ENCODE measurements around the gene INKA2. TPM values are rescaled to one million over a fixed set of nuclear protein-coding genes. Genes with fewer than 3 reads are reported as not detected.

INKA2 gene
- total RNA-seq, 1 donor: 0.27 TPM

DNA sequence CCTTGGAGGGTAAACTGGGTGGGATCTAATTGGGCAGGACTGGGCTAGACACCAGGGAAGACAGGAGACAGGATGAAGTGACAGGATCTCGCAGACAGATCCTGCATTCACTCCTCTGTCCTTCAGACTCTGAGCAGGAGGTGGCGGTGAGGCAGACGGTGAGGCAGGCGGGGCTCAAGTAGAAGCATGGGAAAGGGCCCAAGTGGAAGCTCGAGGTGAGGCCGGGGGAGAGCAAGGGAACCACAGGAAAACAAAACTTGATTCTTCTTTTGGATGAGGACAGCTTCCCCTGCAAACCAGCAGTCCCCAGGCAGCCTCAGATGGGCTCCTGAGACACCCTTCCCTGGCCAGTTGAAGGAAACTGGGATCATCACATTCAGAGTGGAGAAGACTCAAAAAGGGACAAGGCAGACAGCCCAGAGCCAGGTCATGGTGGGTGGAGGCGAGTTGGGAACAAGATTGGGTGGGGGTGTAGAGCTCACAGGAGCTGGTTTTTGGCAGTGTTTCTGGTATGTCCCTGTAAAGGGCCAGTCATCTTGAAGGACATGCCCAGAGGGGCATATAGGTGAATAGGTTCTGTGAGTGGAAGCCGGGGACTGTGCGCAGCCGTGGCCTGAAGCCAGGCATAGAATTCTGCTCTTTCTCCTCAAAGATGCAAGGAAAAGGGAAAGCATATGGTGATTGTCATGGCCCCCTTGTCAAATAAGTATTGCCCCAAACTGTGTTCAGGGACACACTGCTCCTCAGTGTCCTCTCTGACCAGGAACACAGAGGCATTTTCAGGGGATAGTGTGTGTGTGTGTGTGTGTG lies 18.0 kb downstream of the INKA2 start:
- no peak overlapping the region for H3K4me3 ChIP-seq (ENCODE audit: low read depth, low read length)
- no peak for DNase-seq (ENCODE audit: low read depth)
- TF ChIP-seq, protein P1, sequence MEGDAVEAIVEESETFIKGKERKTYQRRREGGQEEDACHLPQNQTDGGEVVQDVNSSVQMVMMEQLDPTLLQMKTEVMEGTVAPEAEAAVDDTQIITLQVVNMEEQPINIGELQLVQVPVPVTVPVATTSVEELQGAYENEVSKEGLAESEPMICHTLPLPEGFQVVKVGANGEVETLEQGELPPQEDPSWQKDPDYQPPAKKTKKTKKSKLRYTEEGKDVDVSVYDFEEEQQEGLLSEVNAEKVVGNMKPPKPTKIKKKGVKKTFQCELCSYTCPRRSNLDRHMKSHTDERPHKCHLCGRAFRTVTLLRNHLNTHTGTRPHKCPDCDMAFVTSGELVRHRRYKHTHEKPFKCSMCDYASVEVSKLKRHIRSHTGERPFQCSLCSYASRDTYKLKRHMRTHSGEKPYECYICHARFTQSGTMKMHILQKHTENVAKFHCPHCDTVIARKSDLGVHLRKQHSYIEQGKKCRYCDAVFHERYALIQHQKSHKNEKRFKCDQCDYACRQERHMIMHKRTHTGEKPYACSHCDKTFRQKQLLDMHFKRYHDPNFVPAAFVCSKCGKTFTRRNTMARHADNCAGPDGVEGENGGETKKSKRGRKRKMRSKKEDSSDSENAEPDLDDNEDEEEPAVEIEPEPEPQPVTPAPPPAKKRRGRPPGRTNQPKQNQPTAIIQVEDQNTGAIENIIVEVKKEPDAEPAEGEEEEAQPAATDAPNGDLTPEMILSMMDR (IDR thresholded peaks at IDR 0.05; ENCODE audit: insufficient read depth, low read length): no peak

DNA sequence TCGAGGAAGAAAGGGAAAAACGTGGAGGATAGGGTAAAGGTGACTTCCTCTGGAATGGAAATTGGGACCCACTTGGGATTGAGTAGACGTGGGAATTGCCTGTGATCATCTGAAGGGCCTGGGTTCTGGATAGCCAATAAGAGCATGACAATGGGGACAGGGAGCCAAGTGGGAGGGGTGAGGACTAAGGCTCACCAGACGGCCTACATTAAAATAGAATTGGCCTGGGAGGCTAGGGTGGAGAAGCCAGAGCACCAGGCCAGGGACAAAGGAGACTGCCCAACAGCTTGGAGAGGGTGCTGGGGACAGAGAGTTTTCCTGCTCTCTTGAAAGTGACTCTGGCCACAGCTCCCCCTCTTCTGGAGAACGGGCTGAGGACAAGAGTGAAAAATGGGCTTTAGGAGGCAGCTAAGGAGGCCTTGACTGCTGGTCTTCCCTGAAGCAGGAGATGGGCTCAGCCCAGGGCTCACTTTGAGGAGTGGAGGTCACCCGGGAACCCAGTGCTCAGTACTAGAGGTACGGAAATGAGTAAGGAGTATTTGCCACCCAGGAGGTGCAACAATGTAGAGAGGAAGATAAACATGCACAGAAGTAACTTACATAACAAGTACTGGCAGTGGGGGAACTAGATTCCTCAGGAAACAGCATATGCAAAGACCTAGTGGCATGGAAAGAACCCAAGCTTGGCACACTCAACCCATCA lies 18.8 kb downstream of the INKA2 start:
- no peak overlapping the region for H3K4me3 ChIP-seq (ENCODE audit: low read depth, low read length)
- TF ChIP-seq, protein P1 (IDR thresholded peaks at IDR 0.05; ENCODE audit: insufficient read depth, low read length): no peak
- no peak for DNase-seq (ENCODE audit: low read depth)

DNA sequence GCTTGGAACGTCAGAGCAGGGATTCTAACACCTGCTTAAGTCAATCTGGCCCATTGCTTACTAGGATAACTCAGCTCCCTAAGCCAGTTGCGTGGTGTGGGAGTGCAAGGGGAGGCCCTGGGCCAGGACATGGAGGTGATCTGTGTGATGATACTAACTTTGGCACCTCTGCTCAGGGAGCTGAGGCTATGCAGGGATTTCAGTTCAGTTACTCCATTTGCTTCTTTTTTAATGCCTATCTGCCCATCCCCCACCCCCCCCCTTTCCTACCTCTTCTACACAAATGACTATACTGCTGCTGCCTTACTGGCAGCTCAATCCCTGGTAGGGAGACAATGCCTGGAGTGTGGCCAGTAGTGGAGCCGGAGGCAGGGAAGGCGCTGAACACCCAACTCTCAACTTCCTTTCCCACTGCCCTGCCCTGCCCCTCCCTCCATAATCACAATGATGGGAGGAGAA lies 19.5 kb downstream of the INKA2 start:
- no peak for DNase-seq (ENCODE audit: low read depth)
- TF ChIP-seq, protein P1 (IDR thresholded peaks at IDR 0.05; ENCODE audit: insufficient read depth, low read length): no peak
- no peak overlapping the region for H3K4me3 ChIP-seq (ENCODE audit: low read depth, low read length)

DNA sequence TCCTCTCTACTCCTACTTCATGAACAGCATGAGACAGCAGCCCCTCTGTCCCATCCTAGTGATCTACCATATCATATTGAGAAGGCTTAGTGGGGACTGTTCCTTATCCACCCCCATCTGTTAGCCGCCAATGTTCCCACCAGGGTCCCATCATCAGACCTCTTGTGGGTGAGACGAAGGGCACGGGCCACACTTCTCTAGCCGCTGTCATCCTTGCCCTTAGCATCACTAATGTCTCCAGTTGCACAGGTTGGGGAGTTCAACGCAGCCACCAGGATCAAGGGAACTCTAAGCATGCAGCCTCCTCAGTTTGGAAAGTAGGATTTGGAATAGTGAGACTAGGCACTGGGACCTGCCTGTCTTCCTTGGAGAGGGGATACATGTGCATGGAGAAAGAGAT lies 20.1 kb downstream of the INKA2 start:
- no peak overlapping the region for H3K4me3 ChIP-seq (ENCODE audit: low read depth, low read length)
- no peak for DNase-seq (ENCODE audit: low read depth)
- TF ChIP-seq, protein P1 (IDR thresholded peaks at IDR 0.05; ENCODE audit: insufficient read depth, low read length): no peak

DNA sequence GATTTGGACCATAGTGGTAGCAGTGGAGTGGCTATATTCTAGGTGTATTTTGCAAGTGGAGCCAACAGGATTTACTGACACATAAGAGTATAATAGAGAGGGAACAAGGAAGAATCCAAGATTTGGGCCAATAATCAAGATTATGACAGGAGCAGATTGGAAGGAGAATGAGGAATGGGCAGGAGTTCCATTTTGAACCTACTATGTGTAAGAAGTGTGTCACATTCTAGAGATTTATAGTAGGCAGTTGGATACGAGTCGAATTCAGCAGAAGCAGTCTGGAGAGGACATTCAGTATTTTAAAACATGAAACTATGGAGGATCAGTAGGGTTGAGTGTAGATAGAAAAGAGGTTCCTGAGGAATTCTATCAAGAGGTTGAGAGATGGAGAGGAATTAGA lies 21.7 kb downstream of the INKA2 start:
- H3K4me3 ChIP-seq (ENCODE audit: low read depth, low read length): no peak overlapping the region
- DNase-seq (ENCODE audit: low read depth): no peak
- TF ChIP-seq, protein P1 (IDR thresholded peaks at IDR 0.05; ENCODE audit: insufficient read depth, low read length): no peak

DNA sequence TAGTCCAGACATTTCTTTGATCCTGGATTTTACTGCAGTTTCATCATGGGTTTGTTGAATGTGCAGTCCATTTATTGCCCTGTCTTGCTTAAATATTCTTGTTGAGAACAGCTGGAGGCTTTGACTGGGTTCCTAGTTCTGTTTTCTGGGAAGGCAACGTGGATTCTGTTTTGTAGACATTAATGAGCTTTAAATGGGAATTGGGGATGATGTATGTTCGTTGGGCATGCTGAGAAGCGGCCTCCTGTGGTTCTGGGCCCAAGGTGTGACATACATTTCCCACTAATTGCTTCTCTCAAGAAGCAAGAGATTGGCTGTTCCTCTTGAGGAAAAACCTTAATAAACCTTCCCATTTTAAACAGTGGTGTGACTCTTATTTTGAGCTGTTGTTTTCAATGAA lies 22.9 kb downstream of the INKA2 start:
- TF ChIP-seq, protein P1 (IDR thresholded peaks at IDR 0.05; ENCODE audit: insufficient read depth, low read length): no peak
- H3K4me3 ChIP-seq (ENCODE audit: low read depth, low read length): no peak overlapping the region
- no peak for DNase-seq (ENCODE audit: low read depth)

All from fibroblast of the aortic adventitia (primary cell).